Skin epidermis (tissue), 12 donors: ENCODE results near the gene POLR2E.
A peak's percentile ranks its signal among the peaks of the same experiment; 100 is the strongest.

Source experiments
- H3K27ac ChIP-seq, 21 experiments: fragments of 200-600 bp; sonication (generic) in 11 of 21; one replicate each; pipeline ENCODE4 v1.5.0; 2020; ENCODE audit warnings: mild to moderate bottlenecking in 3 of 21, inconsistent platforms in 2 of 21, moderate library complexity in 2 of 21
- H3K4me3 ChIP-seq, 7 experiments: fragments of 200-600 bp; sonication (generic) in 2 of 7; one replicate each; pipeline ENCODE4 v1.5.0; 2020; ENCODE audit warnings: inconsistent platforms in 2 of 7, mild to moderate bottlenecking in 2 of 7, moderate library complexity in 1 of 7

Gene POLR2E

DNA sequence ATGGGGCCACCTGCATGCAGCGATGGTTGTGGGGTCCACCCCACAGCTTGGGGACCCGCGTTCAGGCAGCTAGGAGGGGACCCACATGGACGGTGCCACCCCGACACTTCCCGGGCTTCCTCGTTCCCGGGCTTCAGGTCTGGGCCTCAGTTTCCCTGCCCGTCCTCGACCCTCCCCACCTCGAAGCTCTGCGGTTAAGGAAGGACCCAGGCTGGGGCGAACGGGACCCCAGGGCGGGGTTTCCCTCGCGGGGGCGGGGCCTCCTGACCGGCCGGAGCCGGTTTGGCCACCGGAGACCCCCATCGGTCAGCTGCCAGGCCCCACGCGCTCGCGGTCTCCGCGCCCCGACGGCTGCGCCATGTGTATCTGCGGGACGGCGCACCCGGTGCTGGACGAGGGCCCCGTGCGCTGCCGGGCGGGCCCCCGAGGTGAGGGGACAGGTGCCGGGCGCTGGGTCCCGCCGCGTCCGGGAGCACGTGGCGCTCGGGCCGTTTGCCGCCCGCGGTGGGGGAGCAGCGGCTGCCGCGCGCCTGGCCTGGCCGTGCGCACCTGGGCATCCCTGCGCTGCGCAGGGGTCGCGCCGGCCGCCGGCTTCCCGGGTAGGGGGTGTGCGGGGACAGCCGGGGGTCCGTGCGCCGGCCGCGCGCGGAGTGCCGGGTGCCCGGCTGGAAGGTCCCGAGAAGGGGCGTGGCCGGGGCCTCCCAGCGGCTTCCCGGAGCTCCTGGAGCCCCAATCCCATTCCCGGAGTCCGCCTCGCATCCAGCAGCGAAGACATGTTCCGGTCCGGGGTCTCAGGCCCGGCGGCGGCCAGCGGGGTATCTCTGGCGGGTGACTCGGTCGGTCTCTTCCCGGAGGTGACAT, 24.0 kb downstream of the POLR2E start:
- Histone ChIP-seq H3K4me3 (peak overlapping the region in 1 of 7 experiments; percentile 12), H3K27ac (peak overlapping the region in 1 of 21 experiments; percentile 16)

DNA sequence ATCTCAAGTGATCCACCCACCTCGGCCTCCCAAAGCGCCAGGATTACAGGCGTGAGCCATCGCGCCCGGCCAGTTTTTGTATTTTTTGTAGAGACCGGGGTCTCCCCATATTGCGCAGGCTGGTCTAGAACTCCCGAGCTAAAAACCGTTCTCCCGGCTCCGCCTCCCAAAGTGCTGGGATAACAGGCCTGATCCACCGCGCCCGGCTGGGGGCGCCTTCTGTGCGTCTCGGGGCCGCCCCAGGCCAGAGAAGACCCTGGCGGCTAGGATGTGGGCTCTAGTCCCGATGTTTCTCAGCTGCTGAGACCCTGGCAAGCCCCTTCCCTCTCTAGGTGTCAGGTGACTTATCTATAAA, 24.6 kb downstream of the POLR2E start:
- Histone ChIP-seq H3K4me3 (no peak overlapping the region), H3K27ac (no peak overlapping the region)

DNA sequence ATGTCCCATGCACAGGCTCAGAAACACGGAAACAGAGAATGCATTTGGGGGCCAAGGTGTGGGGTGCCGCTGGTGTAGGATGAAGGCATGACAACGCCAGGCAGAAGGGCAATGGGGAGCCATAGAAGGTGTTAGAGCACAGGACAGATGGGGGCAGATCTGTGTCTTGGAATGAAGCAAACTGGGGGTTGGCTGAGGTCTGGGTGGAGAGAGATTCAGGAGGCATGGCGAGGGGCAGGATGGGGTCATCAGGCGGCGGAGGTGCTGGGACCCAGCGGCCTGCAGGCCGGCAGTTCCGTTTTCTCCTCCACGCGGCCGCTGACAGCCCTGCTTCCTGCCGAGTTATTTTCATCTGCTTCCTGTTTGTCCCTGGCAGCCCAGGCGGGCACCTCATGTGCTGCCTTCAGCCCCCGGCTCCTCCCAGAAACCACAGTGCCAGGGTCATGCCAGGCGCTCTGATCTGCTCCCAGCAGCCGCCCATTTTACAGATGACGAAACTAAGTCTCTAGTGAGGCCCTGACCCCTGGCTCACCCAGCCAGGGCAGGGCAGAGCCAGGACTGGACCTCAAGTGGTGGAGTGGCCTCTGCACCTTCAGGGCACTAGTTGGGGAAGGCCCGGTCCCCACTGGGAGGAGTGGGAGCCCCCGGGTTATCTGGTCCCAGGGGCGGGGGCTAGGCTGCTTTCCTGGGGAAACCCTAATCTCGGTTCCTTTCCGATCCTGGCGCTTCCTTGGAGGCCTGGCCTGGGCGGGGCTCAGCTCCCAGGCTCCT, 26.0 kb downstream of the POLR2E start:
- H3K27ac ChIP-seq: peak overlapping the region in 15 of 21 experiments; percentile 14 to 100 (median 88)
- peak overlapping the region; percentile 39 to 62 (median 53) for H3K4me3 ChIP-seq

DNA sequence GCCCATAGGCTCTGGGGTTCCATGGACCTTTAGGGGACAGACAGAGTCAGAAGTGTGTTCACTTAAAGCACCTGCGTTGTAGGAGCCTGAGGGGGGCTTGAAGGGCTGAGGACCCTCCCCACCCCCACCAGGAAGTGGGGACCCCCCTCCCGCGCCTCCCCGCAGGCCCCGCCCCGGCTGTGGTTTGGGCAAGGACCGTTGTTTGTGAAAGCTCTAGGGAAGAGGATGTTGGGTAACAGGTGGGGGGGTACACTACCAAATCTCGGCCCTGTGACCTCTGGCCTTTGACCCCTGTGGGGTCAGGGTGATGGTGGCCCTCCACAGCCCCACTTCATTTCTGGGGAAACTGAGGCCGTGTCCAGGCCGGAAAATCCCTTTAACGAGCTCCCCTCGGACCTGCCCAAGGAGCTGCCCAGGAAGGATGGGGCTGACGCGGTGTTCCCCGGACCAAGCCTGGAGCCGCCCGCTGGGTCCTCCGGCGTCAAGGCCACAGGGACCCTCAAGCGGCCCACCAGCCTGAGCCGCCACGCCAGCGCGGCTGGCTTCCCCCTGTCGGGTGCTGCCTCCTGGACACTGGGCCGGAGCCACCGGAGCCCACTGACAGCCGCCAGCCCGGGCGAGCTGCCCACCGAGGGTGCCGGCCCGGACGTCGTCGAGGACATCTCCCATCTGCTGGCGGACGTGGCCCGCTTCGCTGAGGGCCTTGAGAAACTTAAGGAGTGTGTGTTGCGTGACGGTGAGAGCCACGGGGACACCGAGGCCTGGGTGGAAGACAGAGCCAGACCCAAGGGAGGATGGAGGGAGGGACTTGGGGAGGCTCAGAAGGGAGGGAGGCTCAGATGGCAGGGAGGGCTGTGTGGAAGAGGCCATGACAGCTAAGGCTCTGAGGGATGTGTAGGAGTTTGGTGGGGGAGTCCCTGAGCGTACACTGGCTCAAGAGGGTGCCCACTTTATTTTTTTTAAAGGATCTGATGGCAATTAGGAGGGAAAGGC, 26.9 kb downstream of the POLR2E start:
- H3K4me3 ChIP-seq: peak overlapping the region; percentile 39 to 62 (median 53)
- H3K27ac ChIP-seq: peak overlapping the region in 20 of 21 experiments; percentile 14 to 100 (median 84)

DNA sequence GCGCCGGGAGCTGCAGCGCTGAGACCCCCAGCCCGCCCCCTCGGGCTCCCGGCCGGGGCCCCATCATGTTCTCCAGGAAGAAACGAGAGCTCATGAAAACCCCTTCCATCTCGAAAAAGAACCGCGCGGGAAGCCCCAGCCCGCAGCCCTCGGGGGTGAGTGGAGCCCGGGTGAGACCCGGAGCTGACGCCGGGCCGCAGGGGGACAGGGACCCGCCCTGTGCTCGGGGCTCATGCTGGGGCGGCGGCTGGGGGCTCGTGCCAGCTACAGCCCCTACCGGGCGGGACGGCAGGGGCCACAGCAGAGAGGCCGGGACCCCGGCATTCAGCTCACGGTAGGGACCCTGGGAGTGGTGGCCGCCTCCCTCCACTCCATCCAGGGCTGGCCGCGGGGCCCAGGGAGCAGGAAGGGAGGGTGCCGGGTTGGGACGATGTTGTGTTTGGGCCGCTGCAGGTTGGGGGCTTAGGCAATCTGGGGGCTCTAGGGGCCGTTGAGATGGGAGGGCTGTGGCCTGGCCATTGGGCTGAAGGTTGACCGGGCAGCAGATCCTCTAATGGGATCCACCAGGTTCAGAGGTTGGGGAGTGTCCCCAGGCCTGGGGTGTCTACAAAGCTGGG, 27.7 kb downstream of the POLR2E start:
- H3K27ac ChIP-seq: peak overlapping the region; percentile 14 to 100 (median 83)

DNA sequence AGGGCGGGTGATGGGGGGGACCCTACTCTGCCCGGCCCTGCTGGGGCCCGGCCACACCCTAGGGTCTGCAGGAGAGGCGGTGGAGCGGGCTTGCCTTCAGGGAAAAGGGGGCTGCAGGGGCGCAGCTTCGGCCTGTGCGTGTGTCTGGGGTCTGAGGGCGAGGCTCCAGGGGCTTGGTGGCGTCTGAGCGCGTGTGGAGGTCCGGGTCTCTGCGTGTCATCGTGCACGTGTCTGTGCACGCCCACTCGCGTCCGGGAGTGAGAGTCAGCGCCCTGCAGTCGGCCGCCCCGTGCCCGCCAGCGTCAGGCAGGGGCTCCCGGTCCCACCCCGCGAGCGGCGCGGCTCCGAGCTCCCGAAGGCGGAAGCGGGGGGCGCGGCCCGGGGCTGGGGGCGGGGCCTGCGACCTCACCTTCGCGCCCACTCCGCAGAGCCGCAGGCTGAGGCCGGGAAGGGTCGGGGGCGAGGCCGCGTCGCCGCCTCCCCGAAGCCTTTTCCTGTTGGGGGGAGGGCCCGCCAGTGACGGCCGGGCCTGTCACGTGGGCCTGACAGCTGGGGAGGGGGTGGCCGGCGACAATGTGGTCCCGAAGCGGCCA, 28.3 kb downstream of the POLR2E start, which contains the start of gene ARHGAP45:
Gene ARHGAP45, plus strand, starts transcription at position 420 of the 593 bp plus-strand sequence. CDS start 239 bp downstream, outside the sequence.
- Histone ChIP-seq H3K27ac (peak within 1 kb of the TSS; percentile 14 to 100 (median 83)), H3K4me3 (peak within 1 kb of the TSS; percentile 39 to 62 (median 53))

More for the DNA sequence above, 27.7 kb downstream of the POLR2E start:
- H3K4me3 ChIP-seq: peak overlapping the region; percentile 39 to 62 (median 53)

DNA sequence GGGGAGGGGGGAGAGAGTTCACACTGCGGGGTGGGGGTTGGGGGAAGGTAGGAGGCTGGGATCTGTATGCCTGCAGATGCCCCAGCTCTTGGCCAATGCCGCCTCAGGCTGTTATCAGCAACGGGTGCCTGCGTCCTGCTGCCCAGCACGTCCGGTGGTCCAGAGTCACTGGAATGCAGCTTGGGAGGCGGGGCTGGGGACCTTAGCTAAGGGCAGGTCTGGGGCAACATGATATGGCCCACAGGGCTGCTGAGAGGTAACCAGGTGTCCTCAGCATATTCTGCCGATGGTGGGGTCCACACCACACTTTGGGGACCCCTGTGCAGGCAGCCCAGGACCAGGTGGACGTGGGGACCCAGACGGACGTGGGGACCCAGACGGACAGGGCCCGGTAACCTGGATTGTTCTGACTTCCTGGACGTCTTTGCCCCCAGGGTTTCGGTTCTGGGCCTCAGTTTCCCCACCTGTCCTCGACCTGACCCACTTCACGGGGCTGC, 28.9 kb downstream of the POLR2E start:
- H3K4me3 ChIP-seq: peak overlapping the region in 6 of 7 experiments; percentile 39 to 62 (median 53)
- peak overlapping the region in 14 of 21 experiments; percentile 65 to 100 (median 88) for H3K27ac ChIP-seq

DNA sequence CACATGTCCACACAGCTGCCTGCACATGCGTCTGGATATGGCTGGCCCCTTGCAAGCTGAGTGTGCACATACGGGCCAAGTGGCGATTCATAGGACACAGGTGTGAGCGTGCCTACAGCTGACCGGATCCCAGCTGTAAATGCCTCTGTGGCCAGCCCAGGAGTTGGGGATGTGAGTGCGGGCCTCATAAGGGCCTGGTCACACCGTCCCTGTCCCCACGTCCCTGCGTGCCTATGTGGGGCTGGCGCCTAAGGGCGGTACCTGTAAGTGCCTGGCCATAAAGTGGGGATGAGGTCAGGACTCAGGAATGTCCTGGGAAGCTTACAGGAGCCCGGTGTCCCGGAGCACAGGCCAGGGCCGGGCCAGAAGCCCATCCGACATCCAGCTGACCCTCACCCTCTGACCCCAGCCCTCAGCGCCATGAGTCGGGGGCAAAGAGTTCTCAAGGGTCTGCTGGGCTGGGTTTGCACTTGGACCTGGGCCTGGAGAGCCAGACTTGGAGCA, 29.5 kb downstream of the POLR2E start:
- H3K27ac ChIP-seq: peak overlapping the region in 1 of 21 experiments; percentile 27
- H3K4me3 ChIP-seq: no peak overlapping the region

DNA sequence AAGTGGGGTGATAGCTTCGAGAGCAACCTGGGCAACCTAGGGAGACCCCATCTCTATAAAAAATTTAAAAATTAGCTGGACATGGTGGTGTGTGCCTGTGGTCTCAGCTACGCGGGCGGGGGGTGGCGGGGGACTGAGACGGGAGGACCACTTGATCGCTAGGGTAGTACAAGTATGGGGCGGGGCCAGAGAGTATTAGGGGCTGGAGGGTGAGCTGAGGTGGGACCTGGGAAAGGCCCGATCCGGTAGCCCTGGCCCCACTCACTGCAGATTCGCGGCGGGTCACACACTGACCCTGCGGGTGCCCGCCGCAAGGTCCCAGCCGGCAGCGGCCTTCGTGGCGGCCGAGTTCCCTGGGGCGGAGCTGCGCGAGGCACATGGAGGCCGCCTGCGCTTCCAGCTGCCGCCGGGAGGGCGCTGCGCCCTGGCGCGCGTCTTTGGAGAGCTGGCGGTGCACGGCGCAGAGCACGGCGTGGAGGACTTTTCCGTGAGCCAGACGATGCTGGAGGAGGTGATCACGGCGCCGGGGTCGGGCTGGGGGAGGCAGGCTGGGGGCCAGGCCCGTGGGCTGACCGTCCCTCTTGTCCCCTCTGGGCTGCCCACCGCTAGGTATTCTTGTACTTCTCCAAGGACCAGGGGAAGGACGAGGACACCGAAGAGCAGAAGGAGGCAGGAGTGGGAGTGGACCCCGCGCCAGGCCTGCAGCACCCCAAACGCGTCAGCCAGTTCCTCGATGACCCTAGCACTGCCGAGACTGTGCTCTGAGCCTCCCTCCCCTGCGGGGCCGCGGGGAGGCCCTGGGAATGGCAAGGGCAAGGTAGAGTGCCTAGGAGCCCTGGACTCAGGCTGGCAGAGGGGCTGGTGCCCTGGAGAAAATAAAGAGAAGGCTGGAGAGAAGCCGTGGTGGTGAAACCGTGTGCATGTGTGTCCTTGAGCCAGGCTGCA, 30.2 kb downstream of the POLR2E start:
- H3K27ac ChIP-seq: peak overlapping the region in 5 of 21 experiments; percentile 8 to 37 (median 27)
- H3K4me3 ChIP-seq: no peak overlapping the region

DNA sequence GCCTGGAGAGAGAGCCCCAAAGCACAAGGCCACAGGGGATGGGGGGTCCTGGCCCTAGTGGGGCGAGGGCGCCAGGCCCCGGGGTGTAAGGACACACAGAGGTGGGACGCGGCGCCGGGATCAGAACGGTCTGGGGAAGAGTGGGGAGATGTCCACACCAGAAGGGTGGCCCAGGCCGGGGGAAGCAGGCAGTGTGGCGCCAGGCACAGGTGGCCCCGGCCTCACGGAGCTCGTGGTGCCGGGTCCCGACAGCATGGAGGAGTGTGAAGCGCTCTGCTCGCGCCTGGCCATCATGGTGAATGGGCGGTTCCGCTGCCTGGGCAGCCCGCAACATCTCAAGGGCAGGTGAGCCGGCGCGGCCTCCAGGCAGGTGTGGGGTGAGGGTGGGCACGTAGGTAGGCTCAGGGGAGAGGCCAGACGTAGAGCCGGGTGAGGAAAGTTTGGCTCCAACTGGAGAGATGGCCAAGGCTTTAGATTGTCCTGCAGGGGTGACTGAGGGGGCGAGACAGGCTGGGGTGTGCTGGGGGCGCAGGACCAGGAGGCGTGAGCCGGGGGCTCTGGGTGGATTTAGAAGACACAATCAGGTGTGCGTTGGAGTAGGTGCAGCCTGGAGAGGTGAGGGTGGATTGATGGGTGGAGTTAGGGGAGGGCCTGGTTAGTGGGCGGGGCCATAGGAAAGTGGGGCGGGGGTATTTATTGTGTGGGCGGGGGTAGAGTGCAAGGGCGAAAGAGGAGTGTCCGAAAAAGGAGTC, 31.1 kb downstream of the POLR2E start:
- H3K4me3 ChIP-seq: no peak overlapping the region
- H3K27ac ChIP-seq: no peak overlapping the region

DNA sequence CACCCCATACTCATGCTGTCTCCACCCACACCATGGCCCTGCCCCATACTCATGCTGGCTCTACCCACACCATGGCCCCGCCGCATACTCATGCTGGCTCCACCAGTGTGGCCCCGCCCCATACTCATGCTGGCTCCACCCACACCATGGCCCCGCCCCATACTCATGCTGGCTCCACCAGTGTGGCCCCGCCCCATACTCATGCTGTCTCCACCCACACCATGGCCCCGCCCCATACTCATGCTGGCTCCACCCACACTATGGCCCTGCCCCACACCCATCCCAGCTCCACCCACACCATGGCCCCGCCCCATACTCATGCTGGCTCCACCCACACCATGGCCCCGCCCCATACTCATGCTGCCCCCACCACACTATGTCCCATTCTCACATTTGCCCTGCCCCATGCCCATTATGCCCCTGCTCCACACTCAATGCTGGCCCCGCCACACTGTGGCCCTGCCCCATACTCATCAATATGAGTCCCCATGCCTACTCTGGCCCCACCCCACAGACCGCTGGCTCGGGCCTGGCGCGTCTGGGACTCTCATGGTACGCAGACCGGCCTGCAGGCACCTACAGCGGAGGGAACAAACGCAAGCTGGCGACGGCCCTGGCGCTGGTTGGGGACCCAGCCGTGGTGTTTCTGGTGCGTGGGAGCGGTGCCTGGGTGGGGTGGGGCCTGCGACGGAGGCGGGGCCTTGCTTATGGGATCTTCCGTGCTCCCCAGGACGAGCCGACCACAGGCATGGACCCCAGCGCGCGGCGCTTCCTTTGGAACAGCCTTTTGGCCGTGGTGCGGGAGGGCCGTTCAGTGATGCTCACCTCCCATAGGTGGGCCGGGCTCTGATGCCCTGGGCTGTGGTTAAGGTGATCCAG, 31.9 kb downstream of the POLR2E start:
- no peak overlapping the region for H3K4me3 ChIP-seq
- H3K27ac ChIP-seq: no peak overlapping the region

DNA sequence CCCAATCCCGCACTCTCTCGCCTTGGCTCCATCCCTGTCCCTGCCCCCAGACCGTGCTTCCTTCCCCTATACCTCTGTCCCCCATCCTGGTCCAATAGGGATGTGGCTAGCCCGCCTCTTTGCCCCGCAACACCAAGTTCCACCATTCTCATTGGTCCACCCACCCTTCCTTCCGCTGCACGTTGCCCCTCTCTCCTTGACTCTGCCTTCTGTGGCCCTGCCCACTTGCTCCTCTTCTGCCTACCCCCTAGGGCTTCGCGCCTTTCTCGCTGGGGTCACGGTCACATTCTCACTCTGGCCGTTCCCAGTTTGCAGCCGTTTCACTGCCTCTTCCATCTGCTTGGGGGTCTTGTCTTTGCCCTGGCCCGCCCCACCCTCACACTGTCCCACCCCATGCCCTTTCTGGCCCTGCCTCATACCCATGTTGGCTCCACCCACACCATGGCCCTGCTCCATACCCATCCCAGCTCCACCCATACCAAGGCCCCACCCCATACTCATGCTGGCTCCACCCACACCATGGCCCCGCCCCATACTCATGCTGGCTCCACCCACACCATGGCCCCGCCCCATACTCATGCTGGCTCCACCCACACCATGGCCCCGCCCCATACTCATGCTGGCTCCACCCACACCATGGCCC, 32.7 kb downstream of the POLR2E start:
- Histone ChIP-seq H3K27ac (no peak overlapping the region), H3K4me3 (no peak overlapping the region)

DNA sequence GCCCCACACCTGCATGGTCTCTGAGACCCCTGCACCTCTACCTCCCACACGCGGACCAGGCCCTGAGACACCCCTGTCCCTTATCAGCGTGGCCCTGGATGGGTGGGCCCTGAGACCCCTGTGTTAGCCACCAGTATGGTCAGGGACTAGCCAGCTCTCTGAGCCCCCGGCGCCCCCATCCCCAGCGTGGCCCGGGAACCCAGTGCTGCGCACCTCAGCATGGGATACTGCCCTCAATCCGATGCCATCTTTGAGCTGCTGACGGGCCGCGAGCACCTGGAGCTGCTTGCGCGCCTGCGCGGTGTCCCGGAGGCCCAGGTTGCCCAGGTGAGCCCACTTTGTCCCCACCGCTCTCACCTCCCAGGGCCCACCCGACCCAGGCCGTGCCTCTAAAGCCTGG, 33.2 kb downstream of the POLR2E start:
- Histone ChIP-seq H3K4me3 (no peak overlapping the region), H3K27ac (no peak overlapping the region)

DNA sequence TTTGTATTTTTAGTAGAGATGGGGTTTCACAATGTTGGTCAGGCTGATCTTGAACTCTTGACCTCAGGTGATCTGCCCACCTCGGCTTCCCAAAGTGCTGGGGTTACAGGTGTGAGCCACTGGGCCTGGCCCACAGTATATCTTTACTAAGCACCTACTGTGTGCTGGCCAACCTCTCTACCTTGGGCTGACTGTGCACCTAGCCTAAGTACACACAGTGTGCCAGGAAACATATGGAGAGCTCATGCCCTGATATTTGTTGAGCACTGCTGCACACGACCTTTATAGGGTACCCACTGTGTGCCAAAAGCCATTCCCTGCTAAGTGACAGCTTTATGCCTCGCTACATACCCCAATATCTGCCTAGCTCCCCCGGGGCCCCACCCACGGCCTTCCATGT, 34.5 kb downstream of the POLR2E start:
- H3K4me3 ChIP-seq: no peak overlapping the region
- no peak overlapping the region for H3K27ac ChIP-seq

DNA sequence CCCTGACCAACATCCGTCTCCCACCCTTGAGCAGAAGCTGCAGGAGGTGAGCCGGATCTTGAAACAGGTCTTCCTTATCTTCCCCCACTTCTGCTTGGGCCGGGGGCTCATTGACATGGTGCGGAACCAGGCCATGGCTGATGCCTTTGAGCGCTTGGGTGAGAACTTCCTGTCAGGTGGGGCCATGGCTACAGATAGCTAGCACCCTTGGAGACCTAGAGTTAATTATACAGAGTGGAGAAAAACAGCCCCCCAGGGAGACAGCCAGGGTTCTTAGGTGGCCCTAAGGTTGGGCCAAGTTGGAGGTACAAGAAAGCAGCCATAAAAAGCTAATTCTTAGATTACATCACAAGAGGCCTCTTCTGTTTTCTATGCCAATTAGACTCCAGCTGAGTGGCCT, 37.1 kb downstream of the POLR2E start:
- H3K27ac ChIP-seq: no peak overlapping the region
- no peak overlapping the region for H3K4me3 ChIP-seq
